ENCODE results near the gene APEX1.

Gene APEX1

DNA sequence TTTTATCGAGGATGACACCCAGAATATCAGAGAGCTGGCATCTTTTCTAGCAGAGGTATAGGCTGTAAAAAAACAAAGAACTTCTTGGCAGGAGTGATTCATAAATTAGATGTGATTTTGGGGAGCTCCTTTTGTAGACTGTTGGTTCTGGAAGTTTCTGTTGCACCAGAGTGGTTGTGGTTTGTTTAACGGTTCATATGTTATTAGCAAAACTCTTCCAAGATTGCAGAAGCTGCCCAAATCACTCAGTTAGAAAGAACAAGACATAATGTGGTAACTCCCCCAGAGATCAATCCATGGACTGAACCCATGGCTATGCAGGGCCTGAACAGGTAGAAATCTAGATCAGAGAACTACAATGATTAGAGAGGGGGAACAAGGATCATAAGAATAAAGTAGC is 43.6 kb downstream of the APEX1 start:
- Histone ChIP-seq H3K27me3 (ENCODE audit: control insufficient read depth, low read length) (0 out of 2 replicates have a peak, but pooled peaks cover 2% of the 10 kb centered on the region), H3F3A (ENCODE audit: control insufficient read depth, insufficient read depth) (no peaks in the 10 kb centered on the region), H3K9me3 (ENCODE audit: control insufficient read depth, insufficient read depth, low read length) (no peaks in the 10 kb centered on the region), H3K9me2 (replicated peaks; ENCODE audit: control insufficient read depth, low read length) (no peaks in the 10 kb centered on the region), H4K20me1 (ENCODE audit: control insufficient read depth, insufficient read depth, low read depth, low read length) (no peaks in the 10 kb centered on the region), H3K4me1 (ENCODE audit: control insufficient read depth, low read length) (0 out of 2 replicates have a peak, but pooled peaks cover 2% of the 10 kb centered on the region), H3K36me3 (ENCODE audit: control insufficient read depth, low read length) (no peaks in the 10 kb centered on the region), H3K4me2 (ENCODE audit: low read length) (no peak overlapping the region), H3K79me2 (ENCODE audit: control insufficient read depth, low read length) (no peaks in the 10 kb centered on the region), H3K27ac (ENCODE audit: low read depth, low read length) (no peak overlapping the region), H3K4me3 (ENCODE audit: low read length) (no peak overlapping the region)
- TF ChIP-seq CTCF (IDR thresholded peaks at IDR 0.05; ENCODE audit: low read depth, low read length, poor library complexity, severe bottlenecking) (no peak), EZH2phosphoT487 (IDR thresholded peaks at IDR 0.05; ENCODE audit: borderline replicate concordance, low read length) (no peak)

- 0 out of 2 replicates have a peak, but pooled peaks cover 2% of the 10 kb centered on the region for H3K27me3 ChIP-seq (ENCODE audit: control insufficient read depth, low read length)
- no peaks in the 10 kb centered on the region for H3K79me2 ChIP-seq (ENCODE audit: control insufficient read depth, low read length)
- no peak overlapping the region for H3K27ac ChIP-seq (ENCODE audit: low read depth, low read length)
- TF ChIP-seq CTCF (IDR thresholded peaks at IDR 0.05; ENCODE audit: low read depth, low read length, poor library complexity, severe bottlenecking) (no peak), EZH2phosphoT487 (IDR thresholded peaks at IDR 0.05; ENCODE audit: borderline replicate concordance, low read length) (no peak)
- no peaks in the 10 kb centered on the region for H3K9me3 ChIP-seq (ENCODE audit: control insufficient read depth, insufficient read depth, low read length)
- no peak overlapping the region for H3K4me3 ChIP-seq (ENCODE audit: low read length)
- no peaks in the 10 kb centered on the region for H3K36me3 ChIP-seq (ENCODE audit: control insufficient read depth, low read length)
- H3K4me1 ChIP-seq (ENCODE audit: control insufficient read depth, low read length), result no peaks in the 10 kb centered on the region; the same call in 1 of the 2 replicates
- H3K9me2 ChIP-seq (replicated peaks; ENCODE audit: control insufficient read depth, low read length), result no peaks in the 10 kb centered on the region
- H3F3A ChIP-seq (ENCODE audit: control insufficient read depth, insufficient read depth), result no peaks in the 10 kb centered on the region
- no peaks in the 10 kb centered on the region for H4K20me1 ChIP-seq (ENCODE audit: control insufficient read depth, insufficient read depth, low read depth, low read length)
- H3K4me2 ChIP-seq (ENCODE audit: low read length), result no peak overlapping the region
These were observed 44.1 kb downstream of the APEX1 start for GRCh38 chr14:20499108-20499507.

DNA sequence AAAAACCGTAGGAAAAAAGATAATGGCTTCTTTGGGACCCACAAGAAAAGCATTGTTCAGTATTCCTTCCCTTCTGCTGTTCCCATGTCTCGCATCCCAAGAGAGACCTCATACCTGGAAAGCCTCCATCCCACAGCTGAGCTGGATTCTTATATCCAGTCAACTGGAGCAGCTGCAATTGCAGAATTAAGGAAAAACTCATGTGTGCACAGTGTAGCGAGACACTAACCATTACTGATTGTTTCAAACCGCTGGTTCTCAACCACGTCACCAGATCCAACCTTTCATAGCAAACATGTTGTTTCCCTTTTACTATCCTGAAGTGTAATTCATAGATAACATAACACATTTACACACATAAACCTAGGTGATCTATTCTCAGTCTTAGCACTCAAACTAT is 44.9 kb downstream of the APEX1 start:
- H3K27ac ChIP-seq (ENCODE audit: low read depth, low read length), result no peak overlapping the region
- no peak overlapping the region for H3K4me2 ChIP-seq (ENCODE audit: low read length)
- H3K9me2 ChIP-seq (replicated peaks; ENCODE audit: control insufficient read depth, low read length), result no peaks in the 10 kb centered on the region
- H3K9me3 ChIP-seq (ENCODE audit: control insufficient read depth, insufficient read depth, low read length), result no peaks in the 10 kb centered on the region
- no peaks in the 10 kb centered on the region for H3F3A ChIP-seq (ENCODE audit: control insufficient read depth, insufficient read depth)
- H3K4me3 ChIP-seq (ENCODE audit: low read length), result no peak overlapping the region
- no peaks in the 10 kb centered on the region for H4K20me1 ChIP-seq (ENCODE audit: control insufficient read depth, insufficient read depth, low read depth, low read length)
- H3K27me3 ChIP-seq (ENCODE audit: control insufficient read depth, low read length), result 0 out of 2 replicates have a peak, but pooled peaks cover 2% of the 10 kb centered on the region
- no peak for TF ChIP-seq CTCF (IDR thresholded peaks at IDR 0.05; ENCODE audit: low read depth, low read length, poor library complexity, severe bottlenecking)
- no peaks in the 10 kb centered on the region; the same call in 1 of the 2 replicates for H3K4me1 ChIP-seq (ENCODE audit: control insufficient read depth, low read length)
- no peaks in the 10 kb centered on the region for H3K79me2 ChIP-seq (ENCODE audit: control insufficient read depth, low read length)
- H3K36me3 ChIP-seq (ENCODE audit: control insufficient read depth, low read length), result no peaks in the 10 kb centered on the region
